Epithelial cell of proximal tubule (primary cell): ENCODE results near the gene CXCR5. TPM values are rescaled to one million over a fixed set of nuclear protein-coding genes. Genes with fewer than 3 reads are reported as not detected.

Experiments used
- DNase-seq: peaks from one replicate; pipeline ENCODE4 v3.0.0-alpha.2; 2011; ENCODE audit warnings: low read depth
- H3K4me3 ChIP-seq: 2 replicates; pipeline ENCODE4 v1.5.1; 2011; ENCODE audit warnings: low read depth, mild to moderate bottlenecking, low read length
- total RNA-seq: library from RNA; depleted of rRNA; stranded (reverse); fragments of >200 nt; gene quantifications from 2 replicates; pipeline ENCODE4 v1.2.3, GENCODE V29; 2015
- TF ChIP-seq, protein P1 (sequence below): conservative IDR thresholded peaks from 2 replicates; pipeline ENCODE4 v1.5.1; 2012; ENCODE audit warnings: low read depth, mild to moderate bottlenecking, low read length

CXCR5 gene
- total RNA-seq, 1 donor from 2014 or later: not detected

DNA sequence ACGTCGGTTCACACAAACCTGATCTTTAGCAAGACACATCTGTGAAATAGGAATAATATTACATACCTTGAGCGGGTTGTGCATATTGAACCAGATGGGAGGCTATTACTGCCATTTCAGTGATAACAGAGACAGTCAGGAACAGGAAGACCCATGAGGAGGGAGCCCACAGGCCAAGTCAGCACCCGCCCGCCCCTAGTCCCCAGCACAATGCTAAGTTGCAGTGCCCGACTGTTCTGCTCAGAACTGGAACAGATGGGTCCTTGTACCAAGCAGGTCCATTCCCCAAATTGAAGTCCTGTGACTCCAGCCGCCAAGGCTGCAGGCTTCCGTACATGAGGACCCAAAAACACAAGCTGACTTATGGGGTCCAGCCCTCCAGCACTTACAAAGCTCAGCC is 9.3 kb downstream of the CXCR5 start:
- no peak for DNase-seq
- TF ChIP-seq, protein P1, sequence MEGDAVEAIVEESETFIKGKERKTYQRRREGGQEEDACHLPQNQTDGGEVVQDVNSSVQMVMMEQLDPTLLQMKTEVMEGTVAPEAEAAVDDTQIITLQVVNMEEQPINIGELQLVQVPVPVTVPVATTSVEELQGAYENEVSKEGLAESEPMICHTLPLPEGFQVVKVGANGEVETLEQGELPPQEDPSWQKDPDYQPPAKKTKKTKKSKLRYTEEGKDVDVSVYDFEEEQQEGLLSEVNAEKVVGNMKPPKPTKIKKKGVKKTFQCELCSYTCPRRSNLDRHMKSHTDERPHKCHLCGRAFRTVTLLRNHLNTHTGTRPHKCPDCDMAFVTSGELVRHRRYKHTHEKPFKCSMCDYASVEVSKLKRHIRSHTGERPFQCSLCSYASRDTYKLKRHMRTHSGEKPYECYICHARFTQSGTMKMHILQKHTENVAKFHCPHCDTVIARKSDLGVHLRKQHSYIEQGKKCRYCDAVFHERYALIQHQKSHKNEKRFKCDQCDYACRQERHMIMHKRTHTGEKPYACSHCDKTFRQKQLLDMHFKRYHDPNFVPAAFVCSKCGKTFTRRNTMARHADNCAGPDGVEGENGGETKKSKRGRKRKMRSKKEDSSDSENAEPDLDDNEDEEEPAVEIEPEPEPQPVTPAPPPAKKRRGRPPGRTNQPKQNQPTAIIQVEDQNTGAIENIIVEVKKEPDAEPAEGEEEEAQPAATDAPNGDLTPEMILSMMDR: no peak
- no peak overlapping the region for H3K4me3 ChIP-seq

GRCh38 chr11:118893662-118894061 is 10.0 kb downstream of the CXCR5 start:
- DNase-seq: no peak
- TF ChIP-seq, protein P1: no peak
- H3K4me3 ChIP-seq: no peak overlapping the region

- TF ChIP-seq, protein P1: no peak
- H3K4me3 ChIP-seq: no peak overlapping the region
- no peak for DNase-seq
Observed at GRCh38 chr11:118894192-118894591, 10.5 kb downstream of the CXCR5 start.

GRCh38 chr11:118895093-118896039 is 11.7 kb downstream of the CXCR5 start:
- TF ChIP-seq, protein P1: no peak
- no peak overlapping the region for H3K4me3 ChIP-seq
- no peak for DNase-seq

DNA sequence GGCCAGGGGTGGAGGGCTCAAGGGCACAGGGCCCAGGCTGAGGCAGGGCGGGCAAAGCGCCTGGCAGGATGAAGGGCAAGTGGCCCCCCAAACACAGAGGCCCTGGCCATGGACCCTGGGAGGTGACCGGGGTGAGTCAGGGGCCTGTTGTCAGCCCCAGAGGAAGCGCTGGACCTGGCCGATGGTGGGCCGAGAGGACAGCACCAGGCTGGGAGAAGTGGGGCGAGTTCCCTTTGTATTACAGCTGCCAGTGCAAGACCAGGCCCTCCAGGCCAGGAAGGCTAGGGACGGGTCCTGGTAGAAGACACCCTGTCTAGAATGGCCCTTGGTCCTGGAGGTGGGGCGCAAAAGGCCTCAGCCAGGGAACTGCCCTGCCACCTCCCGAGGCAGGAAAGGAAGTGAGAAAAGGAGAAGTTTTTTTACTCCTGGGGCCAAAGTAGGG is 12.8 kb downstream of the CXCR5 start:
- H3K4me3 ChIP-seq: no peak overlapping the region
- TF ChIP-seq, protein P1: no peak
- DNase-seq: no peak

- no peak for DNase-seq
- H3K4me3 ChIP-seq: no peak overlapping the region
- TF ChIP-seq, protein P1: no peak
Observed at GRCh38 chr11:118896921-118897591, 13.4 kb downstream of the CXCR5 start.
